GM12892 (cell line): Measurements from ENCODE around the gene RPTOR.

Experiments used
- DNase-seq: peaks from one replicate; pipeline ENCODE4 v3.0.0; 2011; ENCODE audit not compliant: insufficient read length
- FAIRE-seq: peaks from 2 replicates; lab custom pipeline; 2011; peaks lifted over from hg19 to GRCh38; lab: Jason Lieb, UNC
- POLR2A ChIP-seq: IDR thresholded peaks from 2 replicates; pipeline ENCODE4 v1.6.1; 2011; ENCODE audit warnings: low read depth, low read length, control low read depth
- POLR2AphosphoS5 ChIP-seq: IDR thresholded peaks from 2 replicates; pipeline ENCODE4 v1.6.1; 2011; ENCODE audit warnings: low read depth, low read length, control low read depth
- TAF1 ChIP-seq: IDR thresholded peaks from 2 replicates; pipeline ENCODE4 v1.6.1; 2011; ENCODE audit warnings: low read depth, mild to moderate bottlenecking, control low read depth, low read length, borderline replicate concordance

Gene RPTOR

GRCh38 chr17:80507965-80508364 lies 36.7 kb upstream of the RPTOR start:
- TF ChIP-seq POLR2A (no peak), POLR2AphosphoS5 (no peak), TAF1 (no peak)
- FAIRE-seq (no peak), DNase-seq (no peak)

GRCh38 chr17:80509311-80509710 lies 35.3 kb upstream of the RPTOR start:
- TF ChIP-seq POLR2AphosphoS5, result no peak
- no peak for TF ChIP-seq TAF1
- TF ChIP-seq POLR2A, result no peak
- FAIRE-seq (no peak), DNase-seq (no peak)

- TF ChIP-seq POLR2A, result no peak
- no peak for TF ChIP-seq TAF1
- TF ChIP-seq POLR2AphosphoS5, result no peak
- DNase-seq (no peak), FAIRE-seq (no peak)
Observed at GRCh38 chr17:80510132-80510531, 34.5 kb upstream of the RPTOR start.

DNA sequence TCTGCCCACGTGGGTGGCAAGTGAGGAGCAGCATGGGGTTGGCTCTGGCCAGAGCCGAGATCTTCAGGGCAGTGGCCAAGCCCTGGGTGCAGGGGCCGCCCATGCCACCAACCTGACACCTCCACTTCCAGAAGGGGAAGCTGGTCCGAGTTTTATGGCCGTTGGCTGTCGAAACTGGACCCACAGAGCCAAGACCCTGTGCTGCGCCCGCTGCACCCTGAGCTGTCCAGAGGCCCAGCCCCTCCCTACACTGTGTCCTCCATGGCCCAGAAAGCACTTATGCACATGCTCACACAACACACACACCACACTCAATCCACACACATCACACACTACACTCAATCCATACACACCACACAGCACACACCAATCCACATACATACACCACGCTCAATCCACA lies 33.9 kb upstream of the RPTOR start:
- FAIRE-seq (no peak), DNase-seq (no peak)
- no peak for TF ChIP-seq POLR2AphosphoS5
- no peak for TF ChIP-seq TAF1
- TF ChIP-seq POLR2A, result no peak

DNA sequence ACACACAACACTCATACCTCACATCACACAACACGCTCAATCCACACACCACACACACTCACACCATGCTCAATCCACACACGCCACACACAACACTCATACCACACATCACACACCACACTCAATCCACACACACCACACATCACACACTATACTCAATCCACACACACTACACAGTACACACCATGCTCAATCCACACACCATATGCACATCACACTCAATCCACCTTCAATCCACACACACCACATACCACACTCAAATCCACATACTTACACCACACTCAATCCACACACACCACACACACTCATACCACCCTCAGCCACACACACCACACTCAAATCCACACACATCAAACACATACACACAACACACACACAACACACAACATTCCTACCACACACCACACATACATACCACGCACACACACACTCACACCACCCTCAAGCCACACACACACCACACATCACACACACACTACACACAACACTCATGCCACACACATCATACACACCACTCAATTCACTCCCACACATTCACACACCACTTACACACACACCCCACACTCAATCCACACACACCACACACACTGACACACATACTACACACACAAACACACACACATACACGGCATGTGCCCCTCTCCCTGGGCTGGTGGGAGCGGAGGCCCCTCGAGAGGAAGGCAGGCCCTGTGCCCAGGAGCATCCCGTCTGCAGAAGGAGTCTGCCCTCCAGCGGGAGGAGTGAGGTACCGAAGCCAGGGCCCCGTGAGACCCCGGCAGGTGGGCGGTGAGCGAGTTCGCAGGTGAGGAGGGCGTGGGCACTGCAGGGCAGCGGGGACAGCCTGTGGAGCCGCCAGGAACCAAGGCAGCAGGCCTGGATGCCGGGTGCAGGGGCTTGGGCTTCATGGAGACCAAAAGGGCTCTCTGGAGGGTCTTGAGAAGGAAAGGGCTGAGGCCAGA lies 33.1 kb upstream of the RPTOR start:
- TF ChIP-seq POLR2AphosphoS5, result no peak
- TF ChIP-seq POLR2A, result no peak
- TF ChIP-seq TAF1, result no peak
- DNase-seq (no peak), FAIRE-seq (no peak)

DNA sequence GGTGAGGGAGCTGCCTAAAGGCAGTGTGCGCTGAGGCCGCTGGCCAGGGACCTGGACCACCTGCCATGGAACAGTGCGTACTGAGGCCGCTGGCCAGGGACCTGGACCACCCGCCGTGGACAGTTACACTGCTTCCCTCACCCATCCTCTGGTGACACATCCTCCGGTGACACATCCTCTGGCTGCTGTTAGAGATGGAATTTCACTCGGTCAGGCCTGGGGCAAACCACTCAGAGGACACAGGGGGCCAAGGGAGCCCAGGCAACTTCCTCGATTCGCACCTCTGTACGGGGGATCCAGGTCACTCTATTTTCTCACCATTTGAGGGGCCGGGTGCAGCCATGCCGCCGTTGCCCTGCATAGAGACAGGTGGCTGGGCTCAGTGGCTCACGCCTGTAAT lies 32.4 kb upstream of the RPTOR start:
- DNase-seq (no peak), FAIRE-seq (no peak)
- TF ChIP-seq POLR2A, result no peak
- TF ChIP-seq TAF1, result no peak
- TF ChIP-seq POLR2AphosphoS5, result no peak

DNA sequence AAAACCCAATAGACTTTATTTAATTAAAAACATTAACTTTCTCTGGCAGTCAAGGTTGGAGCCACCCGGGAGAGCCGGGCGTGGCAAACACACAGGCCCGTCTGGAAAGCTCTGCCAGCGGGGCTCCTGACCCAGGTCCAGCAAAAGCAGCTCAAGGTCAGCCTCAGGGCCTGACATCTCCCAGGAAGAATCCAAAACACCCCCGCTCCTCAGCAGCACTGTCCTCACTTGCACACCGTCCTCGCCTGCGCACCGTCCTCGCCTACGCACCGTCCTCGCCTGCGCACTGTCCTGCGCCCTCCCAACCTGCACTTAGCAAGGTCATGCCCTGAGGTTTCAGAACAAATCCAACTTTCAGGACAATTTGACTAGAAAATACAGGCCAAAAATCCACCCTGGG lies 31.4 kb upstream of the RPTOR start:
- TF ChIP-seq POLR2AphosphoS5 (no peak), TAF1 (no peak), POLR2A (no peak)
- FAIRE-seq (no peak), DNase-seq (no peak)

GRCh38 chr17:80513892-80514291 lies 30.7 kb upstream of the RPTOR start:
- no peak for DNase-seq
- TF ChIP-seq POLR2A, result no peak
- TF ChIP-seq POLR2AphosphoS5, result no peak
- TF ChIP-seq TAF1, result no peak
- FAIRE-seq, result no peak

DNA sequence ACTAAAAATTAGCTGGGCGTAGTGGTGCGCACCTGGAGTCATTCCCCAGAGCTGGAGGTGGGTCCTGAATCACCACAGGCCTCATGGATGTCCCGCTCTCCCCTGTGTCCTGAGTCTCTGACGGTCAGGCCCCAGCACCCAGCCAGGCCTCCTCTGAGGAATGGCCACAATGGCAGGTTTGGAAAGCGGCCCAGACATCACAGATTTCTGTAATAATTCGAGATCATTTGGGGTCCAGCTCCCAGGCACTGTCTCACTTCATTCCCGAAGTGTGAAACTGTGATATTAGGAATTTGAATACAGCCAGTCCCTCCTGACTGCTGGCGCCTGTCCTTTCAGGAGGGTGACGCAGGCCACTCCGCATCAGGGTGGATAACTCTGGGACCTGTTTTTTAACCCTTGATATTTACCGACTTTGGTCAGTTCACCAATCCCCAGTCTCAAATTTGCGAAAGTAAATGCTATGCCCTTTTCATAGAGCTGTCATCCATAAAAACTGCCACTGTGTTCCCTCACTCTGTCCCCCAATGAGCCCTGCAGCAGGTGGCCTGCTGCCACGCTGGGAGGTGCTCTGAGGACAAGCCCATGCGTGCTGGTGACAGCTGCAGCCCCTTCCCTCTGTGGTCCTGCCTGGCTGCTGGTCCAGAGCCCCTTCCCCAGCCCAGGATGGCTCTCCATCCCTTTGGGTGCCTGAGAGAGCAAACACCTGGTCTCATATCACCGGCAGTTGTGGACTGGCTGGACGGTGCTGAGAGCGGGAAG lies 28.3 kb upstream of the RPTOR start:
- TF ChIP-seq POLR2AphosphoS5 (no peak), TAF1 (no peak), POLR2A (no peak)
- FAIRE-seq, result no peak

DNA sequence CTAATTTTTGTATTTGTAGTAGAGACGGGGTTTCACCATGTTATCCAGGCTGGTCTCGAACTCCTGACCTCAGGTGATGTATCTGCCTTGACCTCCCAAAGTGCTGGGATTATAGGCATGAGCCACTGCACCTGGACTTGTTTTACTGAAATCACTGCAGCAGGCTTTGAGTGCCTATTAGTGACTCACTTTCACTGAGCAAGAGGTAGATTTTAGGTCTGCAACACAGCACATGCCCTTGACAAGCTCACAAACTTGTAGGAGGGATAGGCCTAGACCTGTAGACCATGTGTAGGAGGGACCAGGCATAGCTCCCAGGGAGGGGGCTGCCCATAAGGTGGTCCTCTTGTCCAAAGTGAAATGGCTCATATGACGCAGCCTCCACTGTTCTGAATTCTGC lies 27.0 kb upstream of the RPTOR start:
- DNase-seq (no peak), FAIRE-seq (no peak)
- no peak for TF ChIP-seq TAF1
- no peak for TF ChIP-seq POLR2A
- no peak for TF ChIP-seq POLR2AphosphoS5

More for the DNA sequence above, 28.3 kb upstream of the RPTOR start:
- DNase-seq, result no peak

DNA sequence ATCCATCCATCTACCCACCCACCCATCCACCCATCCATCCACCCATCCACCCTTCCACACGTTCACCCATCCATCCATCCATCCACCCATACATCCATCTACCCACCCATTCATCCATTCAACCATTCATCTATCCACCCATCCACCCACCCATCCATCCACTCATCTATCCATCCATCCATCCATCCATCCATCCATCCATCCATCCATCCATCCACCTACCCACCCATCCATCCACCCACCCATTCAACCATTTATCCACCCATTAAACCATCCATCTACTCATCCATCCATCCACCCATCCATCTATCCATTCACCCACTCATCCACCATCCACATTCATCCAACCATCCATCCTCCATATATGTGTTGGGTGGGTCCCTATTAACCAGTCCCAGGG lies 26.2 kb upstream of the RPTOR start:
- DNase-seq (no peak), FAIRE-seq (no peak)
- TF ChIP-seq TAF1, result no peak
- TF ChIP-seq POLR2A, result no peak
- TF ChIP-seq POLR2AphosphoS5, result no peak
